Astrocyte of the cerebellum (primary cell): ENCODE measurements around the gene B3GALT4.

Source experiments
- DNase-seq: peaks from one replicate; pipeline ENCODE4 v3.0.0-alpha.2; 2011; ENCODE audit warnings: low read depth
- H3K4me3 ChIP-seq: 2 replicates; pipeline ENCODE4 v1.5.1; 2011; ENCODE audit warnings: mild to moderate bottlenecking, low read depth, low read length, moderate library complexity
- in situ Hi-C: cut with HindIII; loops from 2 replicates; pipeline ENCODE4 v1.10.0; 2017; ENCODE audit warnings: low sequenced_read_pairs
- TF ChIP-seq, protein P1 (sequence below): IDR thresholded peaks from 2 replicates; pipeline ENCODE4 v1.5.1; 2012; ENCODE audit warnings: low read length, low read depth, moderate library complexity, mild to moderate bottlenecking; ENCODE audit errors: missing control alignments

B3GALT4 gene

GRCh38 chr6:33243476-33243875 lies 33.4 kb upstream of the B3GALT4 start:
- TF ChIP-seq, protein P1, sequence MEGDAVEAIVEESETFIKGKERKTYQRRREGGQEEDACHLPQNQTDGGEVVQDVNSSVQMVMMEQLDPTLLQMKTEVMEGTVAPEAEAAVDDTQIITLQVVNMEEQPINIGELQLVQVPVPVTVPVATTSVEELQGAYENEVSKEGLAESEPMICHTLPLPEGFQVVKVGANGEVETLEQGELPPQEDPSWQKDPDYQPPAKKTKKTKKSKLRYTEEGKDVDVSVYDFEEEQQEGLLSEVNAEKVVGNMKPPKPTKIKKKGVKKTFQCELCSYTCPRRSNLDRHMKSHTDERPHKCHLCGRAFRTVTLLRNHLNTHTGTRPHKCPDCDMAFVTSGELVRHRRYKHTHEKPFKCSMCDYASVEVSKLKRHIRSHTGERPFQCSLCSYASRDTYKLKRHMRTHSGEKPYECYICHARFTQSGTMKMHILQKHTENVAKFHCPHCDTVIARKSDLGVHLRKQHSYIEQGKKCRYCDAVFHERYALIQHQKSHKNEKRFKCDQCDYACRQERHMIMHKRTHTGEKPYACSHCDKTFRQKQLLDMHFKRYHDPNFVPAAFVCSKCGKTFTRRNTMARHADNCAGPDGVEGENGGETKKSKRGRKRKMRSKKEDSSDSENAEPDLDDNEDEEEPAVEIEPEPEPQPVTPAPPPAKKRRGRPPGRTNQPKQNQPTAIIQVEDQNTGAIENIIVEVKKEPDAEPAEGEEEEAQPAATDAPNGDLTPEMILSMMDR: no peak
- no peak for DNase-seq
- no peak overlapping the region for H3K4me3 ChIP-seq
- in situ Hi-C loops: no loop called here

- H3K4me3 ChIP-seq: peak overlapping the region; percentile 45
- TF ChIP-seq, protein P1: peak; percentile 86
- peak; percentile 64 for DNase-seq
- in situ Hi-C loops: no loop called here
Observed at GRCh38 chr6:33247977-33248642, 28.8 kb upstream of the B3GALT4 start.

- H3K4me3 ChIP-seq: peak overlapping the region; percentile 45
- TF ChIP-seq, protein P1: no peak
- peak; percentile 13 for DNase-seq
- in situ Hi-C loops: no loop called here
Observed at GRCh38 chr6:33248643-33248931, 28.3 kb upstream of the B3GALT4 start.

DNA sequence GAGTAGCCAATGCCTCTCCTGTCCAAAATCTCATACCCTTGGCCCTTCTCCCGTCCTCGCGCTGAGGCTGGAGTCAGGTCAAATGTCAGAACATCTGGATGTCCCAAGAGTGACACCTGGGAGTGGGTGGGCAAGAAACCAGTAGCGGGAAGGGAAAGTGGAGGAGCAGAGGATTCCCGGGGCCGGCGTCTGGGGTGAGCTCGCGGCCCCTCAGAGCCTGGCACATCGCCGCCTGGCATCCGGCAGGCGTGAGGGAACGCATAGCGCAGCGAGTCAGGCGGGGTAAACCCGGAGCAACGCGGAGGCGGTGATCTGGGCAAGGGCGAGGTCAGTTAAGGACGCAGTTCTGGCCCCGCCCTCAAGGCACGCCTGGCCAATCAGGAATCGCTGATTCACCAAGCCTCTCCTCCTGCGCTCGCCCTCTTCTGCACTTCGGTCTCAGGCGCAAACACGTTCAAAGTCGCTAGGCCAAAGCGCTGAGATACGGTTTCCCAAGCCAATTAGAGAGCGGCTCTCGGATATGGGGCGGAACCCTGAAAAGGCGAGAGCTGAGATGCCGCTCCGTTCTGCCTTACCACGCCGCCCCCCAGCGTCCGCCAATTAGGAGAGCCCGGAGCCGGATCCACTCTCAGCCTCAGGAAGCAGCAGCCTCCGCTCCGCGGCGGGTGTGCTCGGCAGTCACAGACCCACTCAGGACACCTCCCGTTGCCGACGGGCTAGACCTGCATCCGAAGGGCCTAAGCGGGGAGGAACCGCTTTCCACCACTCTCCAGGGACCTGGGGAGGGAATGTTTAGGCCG lies 27.8 kb upstream of the B3GALT4 start:
- peak; percentile 98 for DNase-seq
- TF ChIP-seq, protein P1: no peak
- H3K4me3 ChIP-seq: peak overlapping the region; percentile 45
- in situ Hi-C loops: no loop called here

GRCh38 chr6:33249732-33250630 lies 26.9 kb upstream of the B3GALT4 start:
- TF ChIP-seq, protein P1: no peak
- H3K4me3 ChIP-seq: peak overlapping the region; percentile 45
- peak; percentile 41 for DNase-seq
- in situ Hi-C loops: no loop called here

- no peak for DNase-seq
- in situ Hi-C loops: no loop called here
- TF ChIP-seq, protein P1: no peak
- no peak overlapping the region for H3K4me3 ChIP-seq
Observed at GRCh38 chr6:33250731-33251130, 26.2 kb upstream of the B3GALT4 start.
